Mesenchymal stem cell (in vitro differentiated cells and primary cell): ENCODE measurements around the gene TAF3.

Source experiments
- DNase-seq: peaks from one replicate; pipeline ENCODE4 v3.0.0-alpha.2; 2013
- H2AFZ ChIP-seq: one replicate; pipeline ENCODE4 v1.6.1; 2013; ENCODE audit warnings: low read depth, mild to moderate bottlenecking, control low read depth, inconsistent platforms, low read length, moderate library complexity
- H2AK5ac ChIP-seq: 2 replicates; pipeline ENCODE4 v1.6.1; 2013; ENCODE audit warnings: low read length, moderate library complexity, mild to moderate bottlenecking, inconsistent platforms; ENCODE audit not compliant: severe bottlenecking
- H2BK120ac ChIP-seq: one replicate; pipeline ENCODE4 v1.6.1; 2013; ENCODE audit warnings: low read depth, mild to moderate bottlenecking, inconsistent platforms, low read length, moderate library complexity
- H2BK12ac ChIP-seq, 2 experiments: one replicate each; pipeline ENCODE4 v1.6.1; 2013; ENCODE audit warnings: inconsistent platforms in 2 of 2, low read length in 2 of 2, mild to moderate bottlenecking in 2 of 2, moderate library complexity in 2 of 2, control low read depth in 1 of 2
- H2BK15ac ChIP-seq: one replicate; pipeline ENCODE4 v1.6.1; 2013; ENCODE audit warnings: mild to moderate bottlenecking, low read depth, inconsistent platforms; ENCODE audit not compliant: poor library complexity, severe bottlenecking
- H2BK5ac ChIP-seq: 2 replicates; pipeline ENCODE4 v1.6.1; 2013; ENCODE audit warnings: low read depth, mild to moderate bottlenecking, low read length, control low read depth, inconsistent platforms; ENCODE audit not compliant: poor library complexity, severe bottlenecking
- H3K14ac ChIP-seq, 2 experiments: one replicate each; pipeline ENCODE4 v1.6.1; 2013; ENCODE audit warnings: inconsistent platforms in 2 of 2, low read length in 2 of 2, control low read depth in 1 of 2, mild to moderate bottlenecking in 1 of 2, moderate library complexity in 1 of 2
- H3K18ac ChIP-seq, 2 experiments: one replicate each; pipeline ENCODE4 v1.6.1; 2013; ENCODE audit warnings: inconsistent platforms in 2 of 2, low read length in 2 of 2, control low read depth in 1 of 2, low read depth in 1 of 2, mild to moderate bottlenecking in 1 of 2
- H3K23ac ChIP-seq, 2 experiments: one replicate each; pipeline ENCODE4 v1.6.1; 2013; ENCODE audit warnings: inconsistent platforms in 2 of 2, low read length in 2 of 2, mild to moderate bottlenecking in 2 of 2, moderate library complexity in 2 of 2, control low read depth in 1 of 2
- H3K27ac ChIP-seq: 2 replicates; pipeline ENCODE4 v1.5.1; 2013; ENCODE audit warnings: mild to moderate bottlenecking, moderate library complexity, low read length, control low read depth, inconsistent platforms; ENCODE audit not compliant: poor library complexity, severe bottlenecking
- H3K27me3 ChIP-seq, 2 experiments: 2 replicates each; pipeline versions ENCODE4 v1.6.1 to v1.7.0; 2013; ENCODE audit warnings: low read length in 2 of 2, mild to moderate bottlenecking in 2 of 2, moderate library complexity in 2 of 2, control low read depth in 1 of 2, inconsistent platforms in 1 of 2; ENCODE audit not compliant: control insufficient read depth in 1 of 2, insufficient read depth in 1 of 2
- H3K36me3 ChIP-seq, 2 experiments: 2 replicates each; pipeline versions ENCODE4 v1.6.1 to v1.7.0; 2013; ENCODE audit warnings: low read length in 2 of 2, control low read depth in 1 of 2, inconsistent platforms in 1 of 2, low read depth in 1 of 2, mild to moderate bottlenecking in 1 of 2; ENCODE audit not compliant: insufficient read depth in 2 of 2, control insufficient read depth in 1 of 2
- H3K4ac ChIP-seq, 2 experiments: one replicate each; pipeline ENCODE4 v1.6.1; 2013; ENCODE audit warnings: inconsistent platforms in 2 of 2, low read length in 2 of 2, mild to moderate bottlenecking in 2 of 2, moderate library complexity in 2 of 2, control low read depth in 1 of 2, low read depth in 1 of 2
- H3K4me1 ChIP-seq: 2 replicates; pipeline ENCODE4 v1.6.1; 2013; ENCODE audit warnings: low read depth, low read length, control low read depth; ENCODE audit not compliant: control insufficient read depth, insufficient read depth
- H3K4me2 ChIP-seq: 2 replicates; pipeline ENCODE4 v1.6.1; 2013; ENCODE audit warnings: low read length, mild to moderate bottlenecking, inconsistent platforms; ENCODE audit not compliant: poor library complexity, severe bottlenecking
- H3K4me3 ChIP-seq, 2 experiments: 2 replicates each; pipeline versions ENCODE4 v1.5.1 to v1.7.0; 2013; ENCODE audit warnings: low read length in 2 of 2, mild to moderate bottlenecking in 2 of 2, control low read depth in 1 of 2, low read depth in 1 of 2; ENCODE audit not compliant: insufficient read depth in 1 of 2
- H3K79me1 ChIP-seq: replicated peaks from 2 replicates; pipeline ENCODE4 v1.6.1; 2013; ENCODE audit warnings: mild to moderate bottlenecking, control low read depth, low read length, inconsistent platforms; ENCODE audit not compliant: poor library complexity, severe bottlenecking
- H3K9ac ChIP-seq: 2 replicates; pipeline ENCODE4 v1.7.0; 2013; ENCODE audit warnings: mild to moderate bottlenecking, low read length, moderate library complexity
- H3K9me3 ChIP-seq: 2 replicates; pipeline ENCODE4 v1.7.0; 2013; ENCODE audit warnings: mild to moderate bottlenecking, low read length; ENCODE audit not compliant: control insufficient read depth
- H4K8ac ChIP-seq: one replicate; pipeline ENCODE4 v1.6.1; 2013; ENCODE audit warnings: inconsistent platforms, mild to moderate bottlenecking, low read length, moderate library complexity
- H4K91ac ChIP-seq: one replicate; pipeline ENCODE4 v1.6.1; 2013; ENCODE audit warnings: mild to moderate bottlenecking, low read length, inconsistent platforms
- WGBS: methylation state at CpG from one replicate; pipeline ENCODE4 v1.1.7; 2013; ENCODE audit warnings: mixed read lengths; 5-methylcytosine and 5-hydroxymethylcytosine counted together

The TAF3 gene

DNA sequence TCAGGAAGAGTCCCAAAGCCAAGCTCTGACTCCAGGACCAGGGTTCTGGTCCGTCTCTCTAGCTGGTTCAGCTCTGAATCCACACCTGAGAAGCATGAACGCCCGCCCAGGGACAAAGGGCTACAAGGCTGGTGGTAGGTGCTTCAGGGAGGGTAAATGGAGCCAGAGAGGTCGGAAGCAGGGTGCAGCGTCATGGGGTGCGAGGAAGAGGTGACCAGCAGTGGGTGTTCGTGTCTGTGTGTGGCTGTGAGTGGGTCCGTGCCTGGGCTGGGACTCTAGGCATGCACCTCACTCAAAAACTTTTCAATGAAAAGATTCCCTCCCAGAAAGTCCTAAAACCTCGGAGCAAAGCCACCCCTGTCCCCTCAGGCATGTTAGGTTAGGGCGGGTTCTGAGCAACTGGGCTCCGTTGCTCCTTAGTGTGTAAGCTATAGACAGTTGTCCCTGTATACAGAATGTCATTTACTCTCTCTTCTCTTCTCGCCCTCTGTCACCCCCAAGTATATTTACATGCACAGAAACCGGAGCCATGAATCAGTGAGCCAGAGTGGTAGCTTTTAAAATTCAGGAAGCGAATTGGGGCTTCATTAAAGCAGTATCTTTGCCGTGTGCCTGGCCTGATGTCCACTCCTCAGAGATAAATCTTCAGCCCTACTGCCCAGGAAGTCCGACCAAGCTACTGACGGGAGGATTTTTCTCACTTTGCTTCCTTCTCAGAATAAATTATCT is 223.9 kb downstream of the TAF3 start:
- Histone ChIP-seq H3K4me3 (no peak overlapping the region), H3K18ac (no peak overlapping the region), H2BK15ac (no peak overlapping the region), H4K91ac (no peak overlapping the region), H3K4ac (no peak overlapping the region), H3K4me2 (no peak overlapping the region), H3K23ac (peak overlapping the region in 1 of 2 experiments; percentile 54), H3K79me1 (no peaks in the 10 kb centered on the region), H2BK120ac (no peak overlapping the region), H3K9ac (no peak overlapping the region), H4K8ac (no peak overlapping the region), H2BK12ac (no peak overlapping the region), H2AK5ac (no peak overlapping the region), H3K14ac (no peak overlapping the region), H2BK5ac (no peak overlapping the region), H3K27me3 (peaks cover 99 to 100% of the 10 kb centered on the region in 2 experiments), H2AFZ (no peak overlapping the region), H3K27ac (no peak overlapping the region), H3K36me3 (no peaks in the 10 kb centered on the region), H3K4me1 (peaks cover 13% of the 10 kb centered on the region), H3K9me3 (no peaks in the 10 kb centered on the region)
- 3% methylated on average over 11 of the region's 17 CpGs for WGBS
- no peak for DNase-seq

DNA sequence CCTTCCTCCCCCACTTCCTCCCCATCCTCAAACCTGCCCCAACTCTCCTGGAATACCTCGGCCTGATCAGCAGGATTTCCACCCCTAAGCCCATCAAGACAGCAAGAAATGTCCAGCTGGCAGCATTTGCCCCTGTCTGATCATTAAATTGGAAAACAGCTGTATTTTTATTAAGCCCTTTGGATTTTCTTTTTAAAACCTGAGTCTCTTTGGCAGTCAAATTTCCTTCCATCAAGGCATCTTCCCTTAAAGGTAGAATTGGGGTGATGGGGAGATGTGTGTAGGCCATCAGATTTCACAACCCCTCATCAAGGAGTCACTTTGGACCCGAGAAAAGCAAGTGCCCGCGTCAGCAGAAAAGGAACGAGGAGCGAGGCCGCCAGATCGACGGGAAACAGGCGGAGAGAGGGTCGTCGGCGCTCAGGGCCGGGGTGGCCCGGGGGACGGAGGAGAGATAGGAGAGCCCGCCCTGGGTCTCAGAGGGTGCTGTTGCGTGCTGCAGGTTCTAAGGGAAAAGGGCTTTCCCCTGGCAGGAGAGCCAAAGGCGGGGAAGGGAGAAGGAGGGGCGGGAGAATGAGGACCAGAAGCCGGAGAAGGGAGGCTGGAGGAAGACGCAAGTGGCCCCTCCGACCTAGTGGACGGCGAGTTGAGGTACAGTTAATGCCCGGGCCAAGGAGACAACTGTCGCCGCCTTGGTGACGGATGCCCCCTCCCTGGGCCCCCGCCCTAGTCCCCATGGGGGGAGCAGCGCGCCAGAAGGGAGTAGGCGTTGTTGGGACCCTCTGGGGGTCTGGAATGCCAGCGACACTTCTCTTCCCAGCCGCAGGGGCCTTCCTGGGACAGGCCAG is 224.6 kb downstream of the TAF3 start:
- H3K4ac ChIP-seq, result no peak overlapping the region
- no peak overlapping the region for H3K27ac ChIP-seq
- H2BK12ac ChIP-seq, result no peak overlapping the region
- H3K79me1 ChIP-seq, result no peaks in the 10 kb centered on the region
- DNase-seq, result no peak
- no peak overlapping the region for H3K4me2 ChIP-seq
- 2% methylated on average over 34 of the region's 35 CpGs for WGBS
- H2BK120ac ChIP-seq, result no peak overlapping the region
- no peaks in the 10 kb centered on the region for H3K9me3 ChIP-seq
- H3K14ac ChIP-seq, result no peak overlapping the region
- no peak overlapping the region for H3K23ac ChIP-seq
- no peak overlapping the region for H3K18ac ChIP-seq
- H2BK15ac ChIP-seq, result no peak overlapping the region
- H2AK5ac ChIP-seq, result no peak overlapping the region
- H3K4me3 ChIP-seq, result no peak overlapping the region
- no peak overlapping the region for H2BK5ac ChIP-seq
- peaks cover 14% of the 10 kb centered on the region for H3K4me1 ChIP-seq
- no peak overlapping the region for H4K8ac ChIP-seq
- peaks cover 100% of the 10 kb centered on the region in 2 experiments for H3K27me3 ChIP-seq
- H2AFZ ChIP-seq, result no peak overlapping the region
- H3K9ac ChIP-seq, result no peak overlapping the region
- no peaks in the 10 kb centered on the region for H3K36me3 ChIP-seq
- H4K91ac ChIP-seq, result no peak overlapping the region

DNA sequence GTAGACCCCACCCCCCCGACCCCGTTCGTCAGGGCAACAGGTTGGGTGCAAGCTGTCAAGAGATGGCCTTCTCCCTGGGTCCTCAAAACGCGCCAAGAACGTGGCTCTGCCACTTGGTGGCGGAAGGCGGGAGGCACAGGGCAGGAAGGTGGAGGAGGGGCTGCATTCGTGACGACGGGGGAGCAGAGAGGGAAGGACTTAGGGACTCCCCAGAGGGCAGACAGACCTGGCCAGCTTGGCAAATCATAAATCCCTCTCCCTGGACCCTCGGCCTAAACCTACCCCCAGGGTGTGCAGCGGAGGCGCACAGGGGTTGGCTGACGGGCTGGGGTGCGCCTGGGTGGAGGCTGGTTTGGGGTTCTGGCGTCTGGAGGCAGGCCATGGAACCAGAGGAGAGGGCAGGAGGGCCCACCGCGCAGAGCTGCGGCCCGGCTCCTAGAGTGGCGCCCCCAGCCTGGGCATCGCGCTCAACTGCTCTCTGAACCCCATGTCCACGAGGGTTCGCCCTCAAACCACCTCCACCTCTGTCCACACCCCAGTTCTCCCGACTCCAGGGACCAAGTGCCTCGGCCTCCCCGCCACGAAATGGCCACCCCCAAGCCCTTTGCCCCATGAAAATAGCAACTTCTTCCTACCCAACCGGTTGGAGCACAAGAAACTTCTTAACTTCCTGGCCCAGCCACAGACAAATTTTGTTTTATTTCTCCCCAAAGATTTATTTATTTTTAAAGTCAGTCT is 225.4 kb downstream of the TAF3 start:
- Histone ChIP-seq H3K9me3 (no peaks in the 10 kb centered on the region), H2BK5ac (no peak overlapping the region), H3K27me3 (peaks cover 99 to 100% of the 10 kb centered on the region in 2 experiments), H3K9ac (no peak overlapping the region), H3K23ac (peak overlapping the region in 1 of 2 experiments; percentile 46), H3K27ac (no peak overlapping the region), H2BK120ac (no peak overlapping the region), H3K36me3 (no peaks in the 10 kb centered on the region), H3K4ac (no peak overlapping the region), H3K14ac (no peak overlapping the region), H2BK12ac (no peak overlapping the region), H3K18ac (no peak overlapping the region), H3K4me1 (peaks cover 14% of the 10 kb centered on the region), H2AFZ (no peak overlapping the region), H2AK5ac (no peak overlapping the region), H4K8ac (no peak overlapping the region), H2BK15ac (no peak overlapping the region), H3K79me1 (no peaks in the 10 kb centered on the region), H4K91ac (no peak overlapping the region), H3K4me3 (no peak overlapping the region), H3K4me2 (no peak overlapping the region)
- no peak for DNase-seq
- 4% methylated on average over 21 of the region's 31 CpGs for WGBS
